Heart left ventricle (tissue), 13 donors: ENCODE measurements around the gene COQ8A.

Source experiments
- POLR2A ChIP-seq, 2 donors: fragments of 450-650 bp; IDR thresholded peaks; one replicate each; pipeline ENCODE4 v1.6.1; 2017; ENCODE audit warnings: antibody characterized with exemption in 2 of 2, mild to moderate bottlenecking in 2 of 2, moderate library complexity in 2 of 2
- TF ChIP-seq, protein P1 (sequence below), 12 donors: fragments of 200-600 bp; sonication (generic) in 4 of 12; IDR thresholded peaks; one replicate each; pipeline versions ENCODE4 v1.5.0 to v1.8.0; 2018 to 2022; ENCODE audit warnings: antibody characterized with exemption in 12 of 12, mild to moderate bottlenecking in 5 of 12
- donor health status: ischemic (EF 13 %, LVEDD 7.1; RV severe dilation, severe dysfunction).
- donor health status: DM: no; HTN: yes; CAD: no.
- donor health status: DM: no; HTN: no; CAD: no.
- donor health status: ischemic (EF 25% LVEDD 6.9; RV normal size, moderate dysfunction).
- donor health status: ischemic (EF 25% LVEDD 5.7; RV mildly dilated, moderate dysfunction).
- donor health status: ischemic (EF 35%, LVEDD 5.7; RV mildly dilated, moderate dysfunction).
- donor health status: nonischemic (EF 11% LVEDD 7.7; RV severe dilation, severe dysfunction).
- donor health status: DM: yes; HTN: yes; CAD: no.
- donor health status: PGD.
- donor health status: ischemic (EF 29% LVEDD 5.4; RV normal size, mild dysfunction).
- donor health status: nonischemic (EF 23%, LVEDD 6.1; RV moderate dilation, normal function).

DNA sequence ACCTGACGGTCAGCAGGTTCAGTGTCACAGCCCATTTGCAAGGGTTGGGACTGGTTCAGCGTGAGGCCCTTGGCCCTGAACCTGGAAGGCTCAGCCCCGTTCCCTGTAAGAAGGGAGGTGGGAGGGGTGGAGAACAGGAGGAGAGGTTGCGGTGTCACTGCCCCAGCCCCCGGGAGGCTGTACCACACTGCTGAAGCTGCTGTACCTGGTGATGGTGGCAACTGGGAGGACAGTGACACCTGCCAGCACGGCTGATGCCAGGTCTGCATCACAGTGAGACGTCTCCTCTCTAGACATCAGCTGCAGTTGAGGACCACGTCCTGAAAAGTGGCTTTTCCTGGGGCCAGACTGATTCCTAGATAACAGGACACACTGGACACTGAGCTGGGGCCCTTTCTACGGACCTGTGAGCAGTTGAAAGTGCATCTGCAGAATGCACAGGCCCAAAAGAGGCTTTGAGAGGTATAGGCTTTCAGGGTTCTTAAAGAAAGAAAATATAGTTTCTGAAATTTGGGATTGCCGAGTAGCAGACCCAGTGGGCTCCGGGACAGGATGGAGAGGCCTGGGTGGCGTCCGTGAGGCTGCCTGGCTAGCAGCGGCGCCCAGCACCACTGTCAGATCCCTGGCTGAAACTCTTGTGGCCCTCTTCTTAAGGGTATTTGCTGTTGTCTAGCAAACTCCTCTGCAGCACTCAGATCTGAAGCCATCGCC lies 47.7 kb downstream of the COQ8A start:
- TF ChIP-seq, protein P1, sequence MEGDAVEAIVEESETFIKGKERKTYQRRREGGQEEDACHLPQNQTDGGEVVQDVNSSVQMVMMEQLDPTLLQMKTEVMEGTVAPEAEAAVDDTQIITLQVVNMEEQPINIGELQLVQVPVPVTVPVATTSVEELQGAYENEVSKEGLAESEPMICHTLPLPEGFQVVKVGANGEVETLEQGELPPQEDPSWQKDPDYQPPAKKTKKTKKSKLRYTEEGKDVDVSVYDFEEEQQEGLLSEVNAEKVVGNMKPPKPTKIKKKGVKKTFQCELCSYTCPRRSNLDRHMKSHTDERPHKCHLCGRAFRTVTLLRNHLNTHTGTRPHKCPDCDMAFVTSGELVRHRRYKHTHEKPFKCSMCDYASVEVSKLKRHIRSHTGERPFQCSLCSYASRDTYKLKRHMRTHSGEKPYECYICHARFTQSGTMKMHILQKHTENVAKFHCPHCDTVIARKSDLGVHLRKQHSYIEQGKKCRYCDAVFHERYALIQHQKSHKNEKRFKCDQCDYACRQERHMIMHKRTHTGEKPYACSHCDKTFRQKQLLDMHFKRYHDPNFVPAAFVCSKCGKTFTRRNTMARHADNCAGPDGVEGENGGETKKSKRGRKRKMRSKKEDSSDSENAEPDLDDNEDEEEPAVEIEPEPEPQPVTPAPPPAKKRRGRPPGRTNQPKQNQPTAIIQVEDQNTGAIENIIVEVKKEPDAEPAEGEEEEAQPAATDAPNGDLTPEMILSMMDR (IDR thresholded peaks at IDR 0.05): no peak
- no peak for TF ChIP-seq POLR2A (IDR thresholded peaks at IDR 0.05)
